Measurements from ENCODE around the gene ALDH2. TPM values are rescaled to one million over a fixed set of nuclear protein-coding genes. Genes with fewer than 3 reads are reported as not detected.
"Not testable (repeated sequence)": the region's sequence is repeated elsewhere in the genome, so short reads cannot be mapped to it uniquely, and the experiment has no call there.

The ALDH2 gene
- total RNA-seq, 1 donor from 2014 or later, result 75.3 TPM

DNA sequence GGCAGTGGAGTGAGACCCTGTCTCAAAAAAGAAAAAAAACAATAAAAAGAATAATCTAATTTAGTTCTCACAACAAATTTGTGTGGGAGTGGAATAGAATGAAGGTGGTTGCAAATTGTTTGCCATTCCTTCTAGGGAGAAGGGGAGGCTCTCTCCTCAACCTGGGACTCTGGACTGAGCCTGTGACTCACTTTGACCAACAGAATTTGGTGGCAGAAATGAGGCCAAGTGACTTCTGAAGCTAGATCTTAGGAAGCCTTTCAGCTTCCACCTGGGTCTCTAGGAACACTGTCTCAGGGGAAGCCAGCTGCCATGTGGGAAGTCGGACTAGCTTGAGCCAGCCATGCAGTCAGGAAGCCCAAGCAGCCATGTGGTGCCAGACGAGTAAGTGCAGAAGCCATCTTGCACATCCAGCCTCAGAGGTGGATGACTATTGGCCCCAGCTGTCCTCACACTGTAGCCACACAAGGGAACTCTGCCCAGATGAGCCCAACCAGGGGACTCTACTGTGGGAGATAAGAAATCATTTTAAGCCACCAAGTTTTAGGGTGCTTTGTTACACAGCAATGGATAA lies 14.4 kb downstream of the ALDH2 start:
- DNase-seq (ENCODE audit: low spot score) (no peak), ATAC-seq (no peak)
- intact Hi-C loops (cut with DNase I), result no loop called here

DNA sequence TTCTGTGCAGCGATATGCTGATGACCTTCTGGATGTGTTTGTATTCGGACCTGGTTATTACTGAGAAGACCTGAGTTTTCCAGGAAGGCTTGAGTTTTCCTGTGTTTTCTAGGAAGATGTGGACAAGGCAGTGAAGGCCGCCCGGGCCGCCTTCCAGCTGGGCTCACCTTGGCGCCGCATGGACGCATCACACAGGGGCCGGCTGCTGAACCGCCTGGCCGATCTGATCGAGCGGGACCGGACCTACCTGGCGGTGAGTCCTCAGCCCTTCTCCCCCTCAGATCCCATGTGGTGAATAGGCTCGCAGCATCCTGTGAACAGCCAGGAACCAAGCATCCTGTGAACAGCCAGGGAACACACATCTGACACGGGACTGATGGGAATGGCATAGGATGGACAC lies 16.3 kb downstream of the ALDH2 start:
- intact Hi-C loops (cut with DNase I), result no loop called here
- no peak for DNase-seq (ENCODE audit: low spot score)
- ATAC-seq, result no peak

DNA sequence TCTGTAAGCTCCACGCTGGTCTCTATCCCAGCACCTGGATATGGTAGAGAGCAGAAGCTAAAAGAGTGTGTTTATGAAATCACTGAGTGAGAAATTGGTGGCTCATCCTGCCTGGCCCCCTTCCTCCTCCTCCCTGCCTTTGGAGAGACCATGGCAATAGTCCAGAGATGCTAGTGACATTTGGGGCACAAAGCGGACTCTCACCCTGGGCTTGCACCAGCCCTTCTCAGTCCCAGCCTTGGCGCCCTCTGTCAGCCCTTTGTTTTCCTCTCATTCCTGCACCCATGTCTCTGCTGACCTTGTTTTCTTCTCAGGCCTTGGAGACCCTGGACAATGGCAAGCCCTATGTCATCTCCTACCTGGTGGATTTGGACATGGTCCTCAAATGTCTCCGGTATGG lies 18.2 kb downstream of the ALDH2 start:
- DNase-seq (ENCODE audit: low spot score), result no peak
- intact Hi-C loops (cut with DNase I), result no loop called here
- no peak for ATAC-seq

DNA sequence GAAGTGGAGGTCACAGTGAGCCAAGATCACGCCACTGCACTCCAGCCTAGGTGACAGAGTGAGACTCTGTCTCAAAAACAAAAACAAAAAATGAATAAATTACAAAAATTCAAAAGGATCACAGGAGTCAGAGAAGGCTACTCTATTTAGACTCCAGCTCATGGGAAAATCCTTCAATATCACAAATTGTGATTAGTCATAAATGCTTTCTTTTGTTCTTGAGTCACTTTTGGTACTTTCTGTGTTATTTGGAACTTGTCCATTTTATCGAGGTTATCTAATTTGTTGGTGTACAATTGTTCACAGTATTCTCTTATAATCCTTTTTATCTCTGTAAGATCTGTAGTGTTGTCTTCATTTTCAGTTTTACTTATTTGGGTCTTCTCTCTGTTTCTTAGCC lies 18.9 kb downstream of the ALDH2 start:
- no peak for DNase-seq (ENCODE audit: low spot score)
- no peak for ATAC-seq
- intact Hi-C loops (cut with DNase I), result no loop called here

DNA sequence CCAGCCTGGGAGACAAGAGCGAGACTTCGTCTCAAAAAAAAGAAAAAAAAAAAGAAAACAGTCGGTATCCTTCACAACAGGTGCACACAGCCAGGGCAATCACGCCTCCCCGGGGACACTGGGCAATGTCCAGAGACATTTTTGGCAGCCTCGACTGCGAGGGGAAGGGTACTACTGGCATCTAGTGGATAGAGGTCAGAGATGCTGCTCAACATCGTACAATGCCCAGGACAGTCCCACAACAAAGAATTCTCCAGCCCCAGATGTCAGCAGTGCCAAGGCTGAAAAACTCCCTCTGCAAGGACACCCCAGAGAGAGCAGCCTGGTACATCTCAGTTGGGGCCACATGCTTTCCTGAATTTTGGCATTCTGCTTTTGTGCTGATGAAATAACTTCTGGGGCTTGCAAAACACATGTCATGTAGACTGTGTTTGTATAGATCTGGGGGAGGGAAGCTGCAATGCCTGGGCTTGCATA lies 21.5 kb downstream of the ALDH2 start:
- peak; percentile 33 for ATAC-seq
- no peak for DNase-seq (ENCODE audit: low spot score)
- intact Hi-C loops (cut with DNase I), result no loop called here

DNA sequence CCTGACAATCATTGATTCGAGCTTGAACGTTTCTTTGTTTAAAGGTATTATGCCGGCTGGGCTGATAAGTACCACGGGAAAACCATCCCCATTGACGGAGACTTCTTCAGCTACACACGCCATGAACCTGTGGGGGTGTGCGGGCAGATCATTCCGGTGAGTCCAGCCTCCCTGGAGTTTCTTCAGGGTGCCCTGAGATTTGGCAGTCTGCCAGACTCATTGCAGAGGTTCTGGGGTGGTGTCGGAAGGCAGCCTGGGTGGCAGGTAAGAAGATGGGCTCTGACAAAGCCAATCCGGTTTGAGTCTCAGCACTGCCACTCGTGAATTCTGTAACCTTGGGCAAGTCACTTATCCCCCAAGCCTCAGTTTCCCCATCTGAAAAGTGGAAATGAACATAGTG lies 23.0 kb downstream of the ALDH2 start:
- intact Hi-C loops (cut with DNase I), result no loop called here
- DNase-seq (ENCODE audit: low spot score), result no peak
- ATAC-seq, result no peak

DNA sequence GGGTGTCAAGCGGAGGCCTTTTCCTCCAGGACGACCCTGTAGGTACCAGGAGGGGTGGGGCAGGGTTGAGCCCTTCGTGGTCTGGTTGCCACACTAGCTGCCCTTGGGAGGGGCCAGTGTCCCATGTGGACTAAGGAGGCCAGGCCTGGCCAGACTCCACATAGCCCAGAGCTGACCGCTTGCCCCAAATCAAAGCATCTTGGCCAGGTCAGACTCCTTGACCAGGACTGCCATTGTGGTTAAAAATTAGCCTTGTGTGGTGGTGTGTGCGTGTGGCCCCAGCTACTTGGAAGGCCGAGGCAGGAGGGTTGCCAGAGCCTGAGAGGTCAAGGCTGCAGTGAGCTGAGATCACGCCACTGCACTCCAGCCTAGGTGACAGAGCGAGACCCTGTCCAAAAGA lies 24.8 kb downstream of the ALDH2 start:
- peak; percentile 41 for ATAC-seq
- intact Hi-C loops (cut with DNase I), result no loop called here
- DNase-seq (ENCODE audit: low spot score), result no peak

DNA sequence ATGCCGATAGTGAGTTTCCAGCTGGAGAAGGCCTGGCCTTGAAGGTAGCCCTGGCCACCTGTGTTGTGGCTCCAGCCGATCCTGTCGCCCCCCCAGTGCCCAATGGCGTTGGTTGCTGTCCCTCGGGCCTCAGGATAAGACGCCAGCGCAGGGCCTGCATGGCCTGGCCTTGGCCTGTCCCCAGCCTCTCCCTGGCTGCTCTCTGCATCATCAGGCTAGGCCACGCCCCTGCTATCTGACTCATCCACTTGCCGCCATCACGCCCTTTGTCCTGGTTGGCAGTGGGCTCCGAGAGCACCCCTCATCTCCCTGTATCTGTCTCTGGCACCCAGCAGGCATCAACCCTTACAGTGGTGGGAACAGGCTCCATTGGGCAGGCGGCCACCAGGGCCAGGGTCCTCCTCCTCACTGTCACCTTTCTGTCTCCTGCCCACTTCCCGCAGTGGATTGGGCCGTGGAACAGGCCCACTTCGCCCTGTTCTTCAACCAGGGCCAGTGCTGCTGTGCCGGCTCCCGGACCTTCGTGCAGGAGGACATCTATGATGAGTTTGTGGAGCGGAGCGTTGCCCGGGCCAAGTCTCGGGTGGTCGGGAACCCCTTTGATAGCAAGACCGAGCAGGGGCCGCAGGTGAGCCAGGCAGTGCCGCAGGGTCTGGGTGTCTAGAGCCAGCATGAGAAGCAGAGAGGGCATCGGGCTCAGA lies 25.6 kb downstream of the ALDH2 start:
- ATAC-seq (peak; percentile 75), DNase-seq (ENCODE audit: low spot score) (no peak)
- intact Hi-C loops (cut with DNase I), result no loop called here

DNA sequence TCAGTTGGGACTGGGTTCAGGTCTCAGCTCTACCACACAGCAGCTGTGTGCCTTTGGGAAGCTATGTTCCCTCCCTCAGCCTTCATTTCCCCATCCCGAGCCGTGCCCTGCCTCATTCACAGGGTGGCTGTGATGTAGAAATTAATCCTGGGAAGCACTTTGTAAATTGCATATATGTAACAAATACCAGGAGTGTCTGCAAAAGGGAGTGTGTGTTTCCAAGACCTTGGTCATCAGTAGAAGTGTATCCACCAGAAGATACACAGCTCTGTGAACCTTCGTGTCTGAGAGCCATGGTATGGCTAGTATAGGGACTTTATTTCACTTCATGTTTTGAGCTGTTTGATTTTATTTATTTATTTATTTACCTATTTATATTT lies 26.1 kb downstream of the ALDH2 start:
- intact Hi-C loops (cut with DNase I), result no loop called here
- no peak for ATAC-seq
- DNase-seq (ENCODE audit: low spot score), result no peak

DNA sequence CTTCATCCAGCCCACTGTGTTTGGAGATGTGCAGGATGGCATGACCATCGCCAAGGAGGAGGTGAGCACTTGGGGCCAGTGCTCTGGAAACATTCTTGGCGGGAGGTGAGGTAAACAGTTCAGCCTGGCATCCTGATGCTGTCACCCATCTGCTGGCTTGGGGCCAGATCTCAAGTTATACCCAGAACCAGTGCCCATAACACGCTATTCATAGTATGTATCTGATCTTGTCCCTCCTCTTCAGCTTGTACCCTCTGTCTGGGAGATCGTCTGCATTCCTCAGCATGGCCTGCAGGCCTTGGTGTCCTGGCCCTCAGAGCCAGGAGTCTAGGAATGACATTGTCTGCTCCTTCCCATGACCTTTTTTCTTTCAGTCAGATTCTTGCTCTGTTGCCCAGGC lies 31.4 kb downstream of the ALDH2 start:
- ATAC-seq (no peak), DNase-seq (ENCODE audit: low spot score) (no peak)
- intact Hi-C loops (cut with DNase I), result no loop called here

DNA sequence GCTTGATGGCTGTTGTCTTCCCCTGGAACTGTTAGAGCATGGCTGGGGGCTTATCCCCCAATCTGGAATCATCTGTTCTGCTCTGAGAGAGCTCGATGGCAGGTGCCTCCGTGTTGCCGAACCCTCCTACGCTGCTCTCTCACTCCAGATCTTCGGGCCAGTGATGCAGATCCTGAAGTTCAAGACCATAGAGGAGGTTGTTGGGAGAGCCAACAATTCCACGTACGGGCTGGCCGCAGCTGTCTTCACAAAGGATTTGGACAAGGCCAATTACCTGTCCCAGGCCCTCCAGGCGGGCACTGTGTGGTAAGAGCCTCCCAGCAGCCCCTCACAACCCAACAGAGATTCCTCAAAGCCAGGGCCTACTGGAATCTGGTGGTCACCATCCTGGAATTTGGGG lies 33.0 kb downstream of the ALDH2 start:
- DNase-seq (ENCODE audit: low spot score) (no peak), ATAC-seq (no peak)
- intact Hi-C loops (cut with DNase I), result no loop called here

DNA sequence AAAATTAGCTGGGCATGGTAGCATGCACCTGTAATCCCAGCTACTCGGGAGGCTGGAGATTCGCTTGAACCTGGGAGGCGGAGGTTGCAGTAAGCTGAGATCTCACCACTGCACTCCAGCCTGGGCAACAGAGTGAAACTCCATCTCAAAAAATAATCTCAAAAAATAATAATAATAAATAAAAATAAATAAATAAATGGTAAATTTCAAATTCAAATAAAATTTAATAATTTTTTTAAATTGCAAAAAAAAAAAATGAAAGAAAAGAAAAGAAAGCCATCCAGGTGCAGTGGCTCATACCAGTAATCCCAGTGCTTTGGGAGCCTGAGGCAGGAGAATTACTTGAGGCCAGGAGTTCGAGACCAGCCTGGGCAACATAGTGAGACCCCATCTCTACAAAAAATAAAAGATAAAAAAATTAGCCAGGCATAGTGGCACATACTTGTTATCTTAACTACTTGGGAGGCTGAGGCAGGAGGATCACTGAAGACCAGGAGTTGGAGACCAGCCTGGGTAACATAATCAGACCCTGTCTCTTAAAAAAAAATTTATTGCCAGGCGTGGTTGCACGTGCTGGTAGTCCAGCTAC lies 36.4 kb downstream of the ALDH2 start:
- DNase-seq (ENCODE audit: low spot score) (no peak), ATAC-seq (no peak)
- intact Hi-C loops (cut with DNase I), result no loop called here

DNA sequence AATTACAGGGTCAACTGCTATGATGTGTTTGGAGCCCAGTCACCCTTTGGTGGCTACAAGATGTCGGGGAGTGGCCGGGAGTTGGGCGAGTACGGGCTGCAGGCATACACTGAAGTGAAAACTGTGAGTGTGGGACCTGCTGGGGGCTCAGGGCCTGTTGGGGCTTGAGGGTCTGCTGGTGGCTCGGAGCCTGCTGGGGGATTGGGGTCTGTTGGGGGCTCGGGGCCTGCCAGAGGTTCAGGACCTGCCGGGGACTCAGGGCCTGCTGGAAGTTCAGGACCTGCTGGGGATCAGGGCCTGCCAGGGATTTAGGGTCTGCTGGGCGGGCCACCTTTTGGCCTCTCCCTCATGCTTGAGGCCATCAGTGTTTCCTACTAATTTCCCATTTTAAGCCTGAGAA lies 37.1 kb downstream of the ALDH2 start:
- ATAC-seq, result no peak
- DNase-seq (ENCODE audit: low spot score), result no peak
- intact Hi-C loops (cut with DNase I), result no loop called here

DNA sequence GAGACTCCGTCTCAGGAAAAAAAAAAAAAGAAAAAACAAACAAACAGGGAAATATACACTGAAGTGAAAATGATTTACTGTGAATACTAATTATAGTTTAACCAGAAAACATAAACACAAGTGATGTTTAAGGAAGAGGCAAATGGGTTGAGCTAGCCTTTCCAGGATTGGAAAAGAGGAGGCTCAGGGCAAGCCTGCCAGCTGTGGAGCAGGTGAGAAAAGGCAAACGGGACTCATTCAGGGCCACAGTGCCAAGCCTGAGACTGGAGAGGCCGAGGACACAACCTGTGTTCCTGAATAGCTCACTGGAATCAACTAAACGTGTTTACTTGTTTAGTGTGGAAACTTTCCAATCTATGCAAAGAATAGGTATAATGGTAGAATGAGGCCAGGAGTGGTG lies 39.6 kb downstream of the ALDH2 start:
- no peak for ATAC-seq
- peak; percentile 17 for DNase-seq (ENCODE audit: low spot score)
- intact Hi-C loops (cut with DNase I), result no loop called here

DNA sequence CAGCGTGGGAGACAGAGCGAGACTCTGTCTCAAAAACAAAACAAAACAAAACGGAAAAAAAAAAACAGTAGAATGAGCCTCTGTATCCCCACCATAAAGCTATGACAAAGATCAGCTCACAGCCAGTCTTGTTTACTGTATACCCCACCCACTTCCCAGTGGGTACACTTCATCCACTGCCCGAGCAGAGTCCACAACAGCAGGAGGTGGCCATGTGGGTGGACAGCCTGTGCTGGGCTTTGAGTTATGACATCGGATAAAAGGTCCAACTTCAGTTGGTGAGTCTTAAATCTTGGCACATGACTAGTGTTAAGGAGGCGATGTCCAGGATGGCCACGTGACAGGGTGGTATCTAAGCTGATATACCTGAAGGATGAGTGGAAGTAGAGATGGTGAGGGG lies 40.5 kb downstream of the ALDH2 start:
- DNase-seq (ENCODE audit: low spot score) (peak; percentile 12), ATAC-seq (no peak)
- intact Hi-C loops (cut with DNase I), result no loop called here

DNA sequence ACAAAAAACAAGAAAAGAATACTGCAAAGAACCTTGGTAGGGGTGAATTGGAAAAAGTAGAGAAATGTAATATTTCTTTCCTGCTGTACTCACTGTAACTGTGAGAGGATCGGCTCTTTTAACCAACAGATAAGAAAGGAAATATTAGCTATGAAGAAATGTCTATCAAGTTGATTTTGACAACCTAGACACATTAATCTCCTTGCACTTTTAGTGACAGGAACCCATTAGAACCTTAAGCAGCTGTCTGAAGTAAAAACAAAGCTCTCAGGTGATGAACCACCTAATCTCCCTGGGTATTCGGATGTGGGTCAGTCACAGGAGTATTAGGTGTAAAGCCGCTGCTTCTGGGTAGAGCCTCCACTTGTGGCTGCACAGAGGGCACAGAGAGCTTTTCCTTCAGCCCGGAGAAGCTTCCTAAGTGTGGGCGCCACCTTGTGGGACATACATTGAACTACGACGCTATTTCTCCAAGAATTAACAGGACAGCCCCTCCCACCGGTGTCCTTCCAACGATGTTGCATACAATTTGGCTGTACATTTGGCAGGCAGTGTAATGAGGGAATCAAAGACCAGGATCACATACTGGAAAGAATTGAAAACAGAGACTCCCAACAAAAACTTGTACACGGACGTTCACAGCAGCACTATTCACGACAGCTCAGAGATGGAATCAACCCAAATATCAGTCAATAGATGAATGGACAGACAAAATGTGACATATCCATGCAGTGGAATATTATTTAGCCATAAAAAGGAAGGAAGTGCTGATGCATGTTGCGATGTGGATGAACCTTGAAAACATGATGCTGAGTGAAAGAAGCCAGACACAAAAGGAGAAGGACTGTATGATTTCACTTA lies 46.4 kb downstream of the ALDH2 start:
- peak; percentile 94 for ATAC-seq
- intact Hi-C loops (cut with DNase I), result loop anchor here (2.0 kb wide), 1 partner anchor 58 kb away; no protein-coding TSS in a partner anchor
- DNase-seq (ENCODE audit: low spot score), result peak; percentile 83

DNA sequence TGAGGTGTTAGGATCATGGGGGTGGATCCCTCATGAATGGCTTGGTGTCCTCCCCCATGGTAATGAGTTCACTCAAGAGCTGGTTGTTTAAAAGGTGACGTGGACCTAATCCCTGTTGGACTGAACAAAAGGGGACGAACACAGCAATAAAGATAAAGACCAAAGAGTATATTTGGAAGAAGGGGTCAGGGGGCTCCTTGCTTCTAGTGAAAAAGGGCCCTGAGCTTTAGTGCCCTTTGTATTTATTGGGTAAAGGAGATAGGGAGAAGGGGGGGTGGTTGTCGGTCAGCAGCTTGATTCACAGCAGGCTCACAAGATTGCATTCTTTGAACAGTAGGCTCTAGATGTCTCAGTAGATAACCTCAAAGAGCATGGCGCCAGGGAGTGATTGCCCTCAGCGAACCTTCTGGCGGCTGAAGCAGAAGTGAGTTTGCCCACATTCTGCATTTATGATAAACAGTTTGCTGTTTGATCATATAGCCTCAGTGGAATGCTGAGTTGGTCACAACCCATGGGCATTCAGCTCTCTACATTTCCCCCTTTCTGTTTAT lies 49.4 kb downstream of the ALDH2 start:
- ATAC-seq, result no peak
- DNase-seq (ENCODE audit: low spot score), result no peak
- intact Hi-C loops (cut with DNase I), result no loop called here

DNA sequence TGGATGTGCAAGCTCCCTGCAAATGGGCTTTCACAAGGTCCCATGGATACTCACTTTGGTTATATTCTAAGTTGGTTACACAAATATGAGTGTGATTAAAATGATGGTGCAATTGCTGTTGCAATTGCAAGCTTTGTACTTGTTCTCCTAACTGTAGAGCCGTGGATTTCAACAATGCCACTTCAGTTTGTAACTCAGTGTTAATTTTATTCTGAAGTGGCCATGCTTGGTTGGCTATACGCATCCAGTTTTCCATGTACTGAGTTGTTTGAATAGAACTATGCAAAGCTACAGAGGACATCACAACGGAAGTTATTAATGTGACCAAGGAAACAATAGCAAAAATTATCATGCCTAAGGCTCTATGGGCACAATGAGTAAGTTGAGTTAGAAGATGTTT lies 50.2 kb downstream of the ALDH2 start:
- intact Hi-C loops (cut with DNase I); ATAC-seq; DNase-seq (ENCODE audit: low spot score): not testable (repeated sequence)

DNA sequence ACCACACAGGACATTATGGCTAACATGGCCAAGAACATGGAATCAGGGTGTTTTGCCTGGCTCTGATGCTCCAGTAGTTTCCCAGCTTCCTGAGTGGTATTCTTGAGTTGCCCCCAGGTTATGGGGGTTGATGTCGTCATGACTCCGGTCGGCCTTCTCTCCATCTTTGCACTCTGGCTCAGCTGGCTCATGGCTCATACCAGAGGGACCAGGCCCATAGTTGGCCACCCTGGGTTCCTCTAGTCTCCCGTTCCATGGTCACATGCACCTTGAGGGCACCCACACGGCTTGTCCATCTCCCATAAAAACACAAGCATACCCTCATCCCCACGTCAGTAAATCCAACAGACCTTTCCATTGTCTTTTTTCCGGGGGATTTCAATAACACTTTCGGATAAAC lies 51.6 kb downstream of the ALDH2 start:
- ATAC-seq, result no peak
- no peak for DNase-seq (ENCODE audit: low spot score)
- intact Hi-C loops (cut with DNase I), result no loop called here

Data from sciatic nerve (tissue), 2 donors.